OCI-LY7 (cell line): Measurements from ENCODE around the gene PLXNA4. TPM values are rescaled to one million over a fixed set of nuclear protein-coding genes. Genes with fewer than 3 reads are reported as not detected.

Experiments
- BruUV-seq: library from RNA; stranded (reverse); fragments of 400-500 nt; replicated peaks from 2 replicates; lab custom pipeline; 2021; lab: Mats Ljungman, UMichigan
- CTCF ChIA-PET: fragments of 300-600 bp; sonication (Branson Sonifier 250); formaldehyde crosslinking; loops from one replicate; lab custom pipeline; 2022; ENCODE audit warnings: antibody characterized with exemption; ENCODE audit not compliant: unreplicated experiment; lab: Charles Lee
- POLR2A ChIA-PET: fragments of 300-600 bp; sonication (Branson Sonifier 250); formaldehyde crosslinking; loops from one replicate; lab custom pipeline; 2022; ENCODE audit warnings: antibody characterized with exemption; lab: Charles Lee
- DNase-seq: peaks from one replicate; pipeline ENCODE4 v3.0.0-alpha.2; 2015; ENCODE audit warnings: low spot score
- H2AFZ ChIP-seq: fragments of 200-600 bp; sonication (generic), shearing (Covaris generic); 2 replicates; pipeline ENCODE4 v1.6.1; 2014; ENCODE audit warnings: mild to moderate bottlenecking, antibody characterized with exemption, low read length, moderate library complexity
- H3K27ac ChIP-seq: fragments of 200-600 bp; sonication (generic); 2 replicates; pipeline ENCODE4 v1.5.1; 2014; ENCODE audit warnings: mixed run types, low read depth, mild to moderate bottlenecking, moderate library complexity, low read length, inconsistent platforms; ENCODE audit not compliant: poor library complexity, severe bottlenecking
- H3K36me3 ChIP-seq: fragments of 200-600 bp; sonication (generic); 2 replicates; pipeline ENCODE4 v1.6.1; 2014; ENCODE audit warnings: mild to moderate bottlenecking, antibody characterized with exemption, low read length, moderate library complexity, mixed read lengths; ENCODE audit not compliant: insufficient read depth
- H3K4me1 ChIP-seq: fragments of 200-600 bp; sonication (generic); 2 replicates; pipeline ENCODE4 v1.5.1; 2014; ENCODE audit warnings: mild to moderate bottlenecking, low read length; ENCODE audit not compliant: insufficient read depth, poor library complexity, severe bottlenecking
- H3K4me2 ChIP-seq: fragments of 200-600 bp; sonication (generic); 2 replicates; pipeline ENCODE4 v1.6.1; 2014; ENCODE audit warnings: mild to moderate bottlenecking, low read length
- H3K4me3 ChIP-seq: fragments of 200-600 bp; sonication (generic); 2 replicates; pipeline ENCODE4 v1.5.1; 2014; ENCODE audit warnings: mild to moderate bottlenecking, low read depth, low read length; ENCODE audit not compliant: poor library complexity, severe bottlenecking
- H3K79me2 ChIP-seq: fragments of 200-600 bp; sonication (generic); 2 replicates; pipeline ENCODE4 v1.6.1; 2016; ENCODE audit warnings: low read depth, mild to moderate bottlenecking, low read length, moderate library complexity, mixed read lengths; ENCODE audit not compliant: insufficient read depth
- H3K9me2 ChIP-seq: fragments of 200-600 bp; sonication (generic); 2 replicates; pipeline ENCODE4 v1.6.1; 2016; ENCODE audit warnings: mild to moderate bottlenecking, low read length, mixed read lengths; ENCODE audit not compliant: insufficient read depth
- H3K9me3 ChIP-seq: fragments of 200-600 bp; sonication (generic); 2 replicates; pipeline ENCODE4 v1.6.1; 2014; ENCODE audit warnings: mild to moderate bottlenecking, mixed run types, low read length, mixed read lengths
- H4K20me1 ChIP-seq: fragments of 200-600 bp; sonication (generic); 2 replicates; pipeline ENCODE4 v1.6.1; 2014; ENCODE audit warnings: mild to moderate bottlenecking, antibody characterized with exemption, low read length, moderate library complexity, mixed read lengths; ENCODE audit not compliant: insufficient read depth
- EZH2phosphoT487 ChIP-seq: fragments of 200-600 bp; sonication (generic); IDR thresholded peaks from 2 replicates; pipeline ENCODE4 v1.6.1; 2018; ENCODE audit warnings: low read depth, borderline replicate concordance, mild to moderate bottlenecking, mixed run types, antibody characterized with exemption, low read length, moderate library complexity, mixed read lengths
- intact Hi-C: fragments of 100-400 bp; cut with micrococcal nuclease; formaldehyde crosslinking; loops from one replicate; pipeline ENCODE4 v1.10.0; 2022; ENCODE audit not compliant: unreplicated experiment
- total RNA-seq, 2 experiments: library from RNA; depleted of rRNA in 1 of 2; stranded (reverse); fragments of >200 nt in 1 of 2; shearing (Covaris generic) in 1 of 2; gene quantifications; 2 replicates each; pipeline ENCODE4 v1.2.3, GENCODE V29; 2014 to 2022
- TF ChIP-seq, protein P1 (sequence below): fragments of 200-600 bp; sonication (generic); conservative IDR thresholded peaks from 2 replicates; pipeline ENCODE4 v1.5.1; 2014; ENCODE audit warnings: mild to moderate bottlenecking, antibody characterized with exemption, low read length, moderate library complexity, mixed read lengths

Gene PLXNA4
- total RNA-seq, 2 experiments from 2014 or later, result not detected

DNA sequence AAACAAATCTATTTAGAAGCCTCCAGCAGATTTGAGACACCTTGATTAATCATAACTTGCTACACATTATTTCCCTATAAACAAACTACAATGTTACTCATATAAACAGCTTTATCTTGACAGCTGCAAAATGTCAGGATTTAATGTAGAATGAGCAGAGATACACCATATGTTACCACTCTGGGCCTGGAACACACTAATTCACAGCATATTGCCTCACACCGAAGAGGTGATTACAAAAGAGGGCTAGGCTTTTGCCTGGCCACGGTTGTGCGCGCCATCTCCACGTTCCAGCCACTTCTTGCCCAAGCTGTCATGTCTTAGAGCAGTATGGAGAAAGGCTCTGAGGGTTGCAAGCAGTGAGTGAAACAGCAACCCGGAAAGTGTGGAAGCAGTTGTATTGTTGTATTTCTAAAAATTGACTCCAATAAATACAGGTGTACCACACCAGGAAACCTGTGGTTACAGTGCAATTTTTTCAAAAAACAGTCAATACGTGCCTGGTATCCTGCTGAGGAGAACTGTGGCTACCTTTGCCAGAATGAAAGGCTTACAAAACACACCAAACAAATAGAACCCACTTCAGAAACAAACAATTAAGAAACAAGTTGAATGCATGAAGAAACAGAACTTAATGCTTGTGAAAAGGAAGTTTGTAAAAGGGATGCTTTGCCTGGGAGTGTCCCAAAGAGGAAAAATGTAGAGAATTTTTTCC is 498.1 kb downstream of the PLXNA4 start:
- no peaks in the 10 kb centered on the region for H3K4me1 ChIP-seq
- no peaks in the 10 kb centered on the region for H3K9me2 ChIP-seq
- no peaks in the 10 kb centered on the region for H3K9me3 ChIP-seq
- intact Hi-C loops, result no loop called here
- H4K20me1 ChIP-seq, result no peaks in the 10 kb centered on the region
- no peak overlapping the region for H3K4me3 ChIP-seq
- ChIA-PET POLR2A (interaction anchor here (0.6 kb wide), 1 partner anchor 192 kb away, joined by 3 read pairs; no protein-coding TSS in a partner anchor), CTCF (no interaction called here)
- no TSS peak for BruUV-seq
- no peak overlapping the region for H3K27ac ChIP-seq
- TF ChIP-seq, protein P1, sequence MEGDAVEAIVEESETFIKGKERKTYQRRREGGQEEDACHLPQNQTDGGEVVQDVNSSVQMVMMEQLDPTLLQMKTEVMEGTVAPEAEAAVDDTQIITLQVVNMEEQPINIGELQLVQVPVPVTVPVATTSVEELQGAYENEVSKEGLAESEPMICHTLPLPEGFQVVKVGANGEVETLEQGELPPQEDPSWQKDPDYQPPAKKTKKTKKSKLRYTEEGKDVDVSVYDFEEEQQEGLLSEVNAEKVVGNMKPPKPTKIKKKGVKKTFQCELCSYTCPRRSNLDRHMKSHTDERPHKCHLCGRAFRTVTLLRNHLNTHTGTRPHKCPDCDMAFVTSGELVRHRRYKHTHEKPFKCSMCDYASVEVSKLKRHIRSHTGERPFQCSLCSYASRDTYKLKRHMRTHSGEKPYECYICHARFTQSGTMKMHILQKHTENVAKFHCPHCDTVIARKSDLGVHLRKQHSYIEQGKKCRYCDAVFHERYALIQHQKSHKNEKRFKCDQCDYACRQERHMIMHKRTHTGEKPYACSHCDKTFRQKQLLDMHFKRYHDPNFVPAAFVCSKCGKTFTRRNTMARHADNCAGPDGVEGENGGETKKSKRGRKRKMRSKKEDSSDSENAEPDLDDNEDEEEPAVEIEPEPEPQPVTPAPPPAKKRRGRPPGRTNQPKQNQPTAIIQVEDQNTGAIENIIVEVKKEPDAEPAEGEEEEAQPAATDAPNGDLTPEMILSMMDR, result no peak
- H3K4me2 ChIP-seq, result no peak overlapping the region
- no peak for DNase-seq
- no peaks in the 10 kb centered on the region for H3K79me2 ChIP-seq
- no peak overlapping the region for H2AFZ ChIP-seq
- no peaks in the 10 kb centered on the region for H3K36me3 ChIP-seq

DNA sequence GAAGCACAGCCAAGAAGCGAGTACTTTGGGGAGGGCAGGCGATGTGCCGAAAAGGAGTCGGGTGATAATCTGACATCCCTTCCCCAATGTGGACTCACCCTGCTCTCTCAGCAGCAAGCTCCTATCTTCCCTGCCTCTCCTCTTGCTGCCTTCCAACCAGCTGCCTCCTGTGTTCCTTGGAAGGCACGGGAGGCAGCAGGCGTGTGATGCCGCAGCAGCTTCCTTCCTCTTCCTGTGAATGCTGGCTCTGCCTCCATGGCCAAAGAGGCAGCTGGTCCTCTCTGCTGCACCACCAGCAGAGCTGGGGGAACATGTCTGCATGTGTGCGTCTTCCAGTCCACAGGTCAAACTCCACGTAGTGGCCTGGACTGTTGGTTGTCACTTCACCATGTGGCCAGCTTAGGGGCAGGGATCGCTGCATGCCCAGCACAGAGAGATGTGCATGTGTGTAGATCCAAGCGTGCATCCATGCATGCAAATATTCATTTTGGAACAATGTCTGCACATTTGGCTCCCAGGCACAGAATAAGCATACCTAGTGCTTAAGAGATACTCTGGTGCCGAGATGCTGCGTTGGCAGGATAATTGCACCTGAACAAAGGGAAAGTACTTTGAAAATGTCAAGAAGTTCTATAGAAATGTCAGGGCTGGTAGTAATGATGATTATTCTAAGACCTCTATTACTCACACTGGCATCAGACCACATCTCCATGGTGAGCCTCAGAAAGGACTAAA is 499.8 kb downstream of the PLXNA4 start:
- no TSS peak for BruUV-seq

More for the DNA sequence above, 499.8 kb downstream of the PLXNA4 start:
- Histone ChIP-seq H3K4me2 (no peak overlapping the region), H3K9me2 (no peaks in the 10 kb centered on the region), H3K4me1 (no peaks in the 10 kb centered on the region), H3K27ac (no peak overlapping the region), H3K36me3 (no peaks in the 10 kb centered on the region), H4K20me1 (no peaks in the 10 kb centered on the region), H2AFZ (no peak overlapping the region), H3K9me3 (no peaks in the 10 kb centered on the region), H3K4me3 (no peak overlapping the region), H3K79me2 (no peaks in the 10 kb centered on the region)
- CTCF ChIA-PET, result no interaction called here
- intact Hi-C loops, result no loop called here
- TF ChIP-seq, protein P1, result no peak
- TF ChIP-seq EZH2phosphoT487, result no peak
- no peak for DNase-seq
- POLR2A ChIA-PET, result no interaction called here
